ENCODE measurements around the gene LUC7L2. TPM values are rescaled to one million over a fixed set of nuclear protein-coding genes. Genes with fewer than 3 reads are reported as not detected.

Gene LUC7L2
- total and polyA plus RNA-seq, 9 of the 15 experiments (the other 6 are each of a cell fraction or from before 2014, with no cell fraction given): 56.1 to 207 (median 141) TPM

- TF ChIP-seq E2F4 (CRISPR knock-in tag; IDR thresholded peaks at IDR 0.05; ENCODE audit: low read depth): no peak
- no peak for TF ChIP-seq ETS1 (conservative IDR thresholded peaks at IDR 0.05; ENCODE audit: control insufficient read depth, low read depth, low read length)
- no peak for TF ChIP-seq ZNF408 (CRISPR knock-in tag; IDR thresholded peaks at IDR 0.05; ENCODE audit: low read depth)
Observed at GRCh38 chr7:139393621-139394211, 34.0 kb downstream of the LUC7L2 start (continued).

- Histone ChIP-seq H3K4me3 (no peak overlapping the region), H2AFZ (ENCODE audit: low read depth, low read length) (no peak overlapping the region), H4K20me1 (replicated peaks; ENCODE audit: control insufficient read depth, insufficient read depth, low read length) (no peaks in the 10 kb centered on the region), H3K4me1 (replicated peaks in 1 of 2; ENCODE audit: control insufficient read depth in 2 of 2, insufficient read depth in 2 of 2, low read length in 2 of 2) (no peaks in the 10 kb centered on the region), H3K9ac (ENCODE audit: insufficient read depth in 1 of 2, low read depth in 2 of 2, low read length in 2 of 2) (no peak overlapping the region), H3K4me2 (ENCODE audit: insufficient read depth, low read length) (no peak overlapping the region), H3K27ac (ENCODE audit: extremely low read depth, low read depth, low read length) (no peak overlapping the region; the same call in 2 of the 3 replicates), H3K36me3 (ENCODE audit: control insufficient read depth, insufficient read depth, low read length) (peaks cover 85% of the 10 kb centered on the region), H3K79me2 (ENCODE audit: control insufficient read depth, insufficient read depth, low read length) (peaks cover 78% of the 10 kb centered on the region), H3K27me3 (ENCODE audit: control insufficient read depth in 2 of 2, insufficient read depth in 2 of 2, low read length in 2 of 2) (no peaks in the 10 kb centered on the region), H3K9me1 (ENCODE audit: control insufficient read depth, insufficient read depth, low read length) (no peaks in the 10 kb centered on the region), H3K9me3 (replicated peaks; ENCODE audit: control insufficient read depth, insufficient read depth, low read depth, low read length) (no peaks in the 10 kb centered on the region)
- WGBS (ENCODE audit: insufficient coverage, low coverage, missing lambda C conversion rate): 86% methylated on average over 3 of the region's 3 CpGs
- TSS peak; percentile 2 for BruUV-seq (replicated peaks)
- in situ Hi-C loops (cut with MboI) (no loop called here), intact Hi-C loops (cut with micrococcal nuclease) (no loop called here)
- TF ChIP-seq NCOA2 (IDR thresholded peaks at IDR 0.05; ENCODE audit: partially characterized antibody in 2 of 2) (no peak), PHF8 (IDR thresholded peaks at IDR 0.05; ENCODE audit: borderline replicate concordance, low read length) (no peak), HMBOX1 (IDR thresholded peaks at IDR 0.05) (peak; percentile 47), U2AF1 (optimal IDR thresholded peaks at IDR 0.05; ENCODE audit: low read depth, low read length) (no peak)
- ChIA-PET CTCF (ENCODE audit: low intra/inter-chr PET ratio) (no interaction called here), POLR2A (interaction anchor here (0.7 to 2.3 kb wide), 6 partner anchors 9 to 40 kb away, joined by 3 to 9 read pairs (median 4); no protein-coding TSS in a partner anchor)
- FAIRE-seq (no peak), ATAC-seq (no peak), DNase-seq (ENCODE audit: extremely low read depth in 1 of 4, low spot score in 3 of 4) (no peak)
Observed at GRCh38 chr7:139394540-139394939, 34.8 kb downstream of the LUC7L2 start.
